IMR-90 (cell line): ENCODE results near the gene PLXDC2.

Experiments used
- BHLHE40 ChIP-seq: fragments of 150-350 bp; IDR thresholded peaks from 2 replicates; pipeline ENCODE4 v1.6.1; 2016; ENCODE audit warnings: mild to moderate bottlenecking, low read depth, low read length
- CHD1 ChIP-seq: IDR thresholded peaks from 2 replicates; pipeline ENCODE4 v1.6.1; 2012; ENCODE audit warnings: low read depth, low read length, improper control_type of control experiment
- CTCF ChIP-seq: conservative IDR thresholded peaks from 2 replicates; pipeline ENCODE4 v1.5.1; 2012; ENCODE audit warnings: mild to moderate bottlenecking, low read depth, low read length, improper control_type of control experiment
- ELK1 ChIP-seq: fragments of 150-350 bp; IDR thresholded peaks from 2 replicates; pipeline ENCODE4 v1.6.1; 2016; ENCODE audit warnings: low read depth, mild to moderate bottlenecking, low read length, moderate library complexity, borderline replicate concordance
- FOS ChIP-seq: fragments of 150-350 bp; IDR thresholded peaks from 2 replicates; pipeline ENCODE4 v1.6.1; 2016; ENCODE audit warnings: low read depth, low read length
- MAFK ChIP-seq: IDR thresholded peaks from 2 replicates; pipeline ENCODE4 v1.6.1; 2012; ENCODE audit warnings: low read depth, low read length, improper control_type of control experiment
- MAZ ChIP-seq: IDR thresholded peaks from 2 replicates; pipeline ENCODE4 v1.6.1; 2012; ENCODE audit warnings: low read depth, mild to moderate bottlenecking, low read length, improper control_type of control experiment, moderate library complexity, borderline replicate concordance
- MXI1 ChIP-seq: IDR thresholded peaks from 2 replicates; pipeline ENCODE4 v1.6.1; 2012; ENCODE audit warnings: low read depth, mild to moderate bottlenecking, low read length, moderate library complexity, borderline replicate concordance
- POLR2A ChIP-seq: IDR thresholded peaks from 2 replicates; pipeline ENCODE4 v1.6.1; 2012; ENCODE audit warnings: mild to moderate bottlenecking, low read depth, low read length
- RAD21 ChIP-seq: IDR thresholded peaks from 2 replicates; pipeline ENCODE4 v1.6.1; 2012; ENCODE audit warnings: low read length, improper control_type of control experiment
- RCOR1 ChIP-seq: IDR thresholded peaks from 2 replicates; pipeline ENCODE4 v1.6.1; 2012; ENCODE audit warnings: mild to moderate bottlenecking, low read length, improper control_type of control experiment; ENCODE audit not compliant: insufficient replicate concordance
- RFX5 ChIP-seq: IDR thresholded peaks from 2 replicates; pipeline ENCODE4 v1.8.0; 2012; ENCODE audit warnings: low read depth, mild to moderate bottlenecking, low read length, moderate library complexity
- SMC3 ChIP-seq: fragments of 150-350 bp; IDR thresholded peaks from 2 replicates; pipeline ENCODE4 v1.6.1; 2016; ENCODE audit warnings: low read depth, mild to moderate bottlenecking, antibody characterized with exemption, low read length, moderate library complexity

GRCh38 chr10:19865676-19866075 lies 49.4 kb downstream of the PLXDC2 start:
- TF ChIP-seq CTCF (no peak), CHD1 (no peak), FOS (no peak), POLR2A (no peak), MXI1 (no peak), RAD21 (no peak), MAFK (no peak), RCOR1 (no peak), ELK1 (no peak), BHLHE40 (no peak), RFX5 (no peak), SMC3 (no peak), MAZ (no peak)
